Measurements from ENCODE around the gene SMKR1. TPM values are rescaled to one million over a fixed set of nuclear protein-coding genes. Genes with fewer than 3 reads are reported as not detected.

SMKR1 gene
- polyA plus RNA-seq, 2 of the 4 experiments (the other 2 are of a cell fraction), result 12.2 to 13.6 TPM

GRCh38 chr7:129503725-129504124 lies 1.4 kb downstream of the SMKR1 start:
- H3K4me1 ChIP-seq, result peaks cover 5% of the 10 kb centered on the region; the same call in 1 of the 3 replicates
- DNase-seq (ENCODE audit: low read depth in 1 of 2, low spot score in 1 of 2) (no peak), FAIRE-seq (no peak), ATAC-seq (no peak)
- ChIA-PET POLR2A (interaction anchor here (0.8 kb wide), 1 partner anchor 21 kb away, joined by 4 read pairs; no protein-coding TSS in a partner anchor), CTCF (interaction anchor here (0.6 to 1.7 kb wide), 6 partner anchors 37 to 285 kb away, joined by 3 to 6 read pairs (median 4); no protein-coding TSS in a partner anchor)
- H3K27ac ChIP-seq, result no peak overlapping the region
- H3K4me3 ChIP-seq, result no peak overlapping the region
- no peak for TF ChIP-seq NFE2L2 (conservative IDR thresholded peaks at IDR 0.05; ENCODE audit: low read length)
- no peak for TF ChIP-seq POLR2A (IDR thresholded peaks at IDR 0.05; ENCODE audit: low read length)
- TF ChIP-seq, protein P1, sequence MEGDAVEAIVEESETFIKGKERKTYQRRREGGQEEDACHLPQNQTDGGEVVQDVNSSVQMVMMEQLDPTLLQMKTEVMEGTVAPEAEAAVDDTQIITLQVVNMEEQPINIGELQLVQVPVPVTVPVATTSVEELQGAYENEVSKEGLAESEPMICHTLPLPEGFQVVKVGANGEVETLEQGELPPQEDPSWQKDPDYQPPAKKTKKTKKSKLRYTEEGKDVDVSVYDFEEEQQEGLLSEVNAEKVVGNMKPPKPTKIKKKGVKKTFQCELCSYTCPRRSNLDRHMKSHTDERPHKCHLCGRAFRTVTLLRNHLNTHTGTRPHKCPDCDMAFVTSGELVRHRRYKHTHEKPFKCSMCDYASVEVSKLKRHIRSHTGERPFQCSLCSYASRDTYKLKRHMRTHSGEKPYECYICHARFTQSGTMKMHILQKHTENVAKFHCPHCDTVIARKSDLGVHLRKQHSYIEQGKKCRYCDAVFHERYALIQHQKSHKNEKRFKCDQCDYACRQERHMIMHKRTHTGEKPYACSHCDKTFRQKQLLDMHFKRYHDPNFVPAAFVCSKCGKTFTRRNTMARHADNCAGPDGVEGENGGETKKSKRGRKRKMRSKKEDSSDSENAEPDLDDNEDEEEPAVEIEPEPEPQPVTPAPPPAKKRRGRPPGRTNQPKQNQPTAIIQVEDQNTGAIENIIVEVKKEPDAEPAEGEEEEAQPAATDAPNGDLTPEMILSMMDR (IDR thresholded peaks at IDR 0.05), result no peak
- WGBS (ENCODE audit: missing lambda C conversion rate), result 97% methylated on average over 7 of the region's 8 CpGs
- H3K4me2 ChIP-seq, result no peak overlapping the region
- no peaks in the 10 kb centered on the region for H3K9me3 ChIP-seq

DNA sequence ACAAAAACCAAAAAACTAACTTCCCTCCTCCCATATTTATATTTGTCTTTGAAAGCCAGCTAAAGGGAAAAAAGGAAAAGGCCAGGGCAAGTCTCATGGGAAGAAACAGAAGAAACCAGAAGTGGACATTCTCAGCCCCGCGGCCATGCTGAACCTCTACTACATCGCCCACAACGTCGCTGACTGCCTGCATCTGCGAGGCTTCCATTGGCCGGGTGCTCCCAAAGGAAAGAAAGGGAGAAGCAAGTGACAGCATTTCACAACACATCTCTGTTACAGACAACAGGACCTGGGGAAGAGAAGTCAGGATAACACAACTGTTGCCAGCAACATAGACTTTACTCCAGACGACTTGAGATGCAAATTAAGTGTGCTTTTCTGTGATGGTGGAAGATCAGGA lies 9.9 kb downstream of the SMKR1 start:
- POLR2A ChIA-PET, result no interaction called here
- 72% methylated on average over 8 of the region's 8 CpGs for WGBS (ENCODE audit: missing lambda C conversion rate)
- no peaks in the 10 kb centered on the region for H3K4me1 ChIP-seq
- H3K9me3 ChIP-seq, result no peaks in the 10 kb centered on the region
- no peak for FAIRE-seq
- ATAC-seq, result no peak
- no peak overlapping the region for H3K4me2 ChIP-seq
- no peak overlapping the region for H3K4me3 ChIP-seq
- CTCF ChIA-PET, result interaction anchor here (1.0 to 1.2 kb wide), 2 partner anchors 15 to 133 kb away, joined by 3 read pairs; no protein-coding TSS in a partner anchor
- TF ChIP-seq RAD21 (conservative IDR thresholded peaks at IDR 0.05 in 1 of 2, IDR thresholded peaks at IDR 0.05 in 1 of 2) (no peak), ZC3H11A (IDR thresholded peaks at IDR 0.05) (no peak)
- no peak for DNase-seq (ENCODE audit: low read depth in 1 of 2, low spot score in 1 of 2)
- no peak overlapping the region for H3K27ac ChIP-seq

DNA sequence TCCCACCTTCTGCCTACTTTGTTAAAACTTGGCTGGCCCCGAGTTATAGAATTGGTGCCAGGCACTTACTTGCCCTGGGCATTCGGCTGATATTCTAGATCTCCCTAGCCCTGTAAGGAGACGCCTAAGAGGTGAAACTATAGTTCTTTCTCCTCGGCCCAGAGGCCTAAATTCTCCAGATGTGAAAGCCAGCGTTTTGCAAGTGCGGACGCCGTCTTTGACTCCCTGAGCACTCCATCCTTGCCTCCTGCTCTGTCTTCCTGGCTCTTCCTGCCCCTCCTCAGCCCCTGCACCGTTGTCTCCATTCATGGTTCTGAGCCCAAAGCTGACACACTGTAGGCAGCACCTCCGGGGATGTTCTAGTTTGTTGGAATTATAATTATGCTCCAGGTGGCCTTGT lies 11.2 kb downstream of the SMKR1 start:
- WGBS (ENCODE audit: missing lambda C conversion rate), result 81% methylated on average over 10 of the region's 10 CpGs
- peak in 1 of 2 experiments; percentile 39; a peak in 1 of 6 replicates for ATAC-seq
- H3K27ac ChIP-seq, result no peak overlapping the region
- no peak overlapping the region for H3K4me2 ChIP-seq
- FAIRE-seq, result no peak
- CTCF ChIA-PET, result interaction anchor here (1.2 to 1.3 kb wide), 2 partner anchors 13 to 130 kb away, joined by 3 to 5 read pairs; no protein-coding TSS in a partner anchor
- no peaks in the 10 kb centered on the region for H3K9me3 ChIP-seq
- POLR2A ChIA-PET, result no interaction called here
- no peak overlapping the region for H3K4me3 ChIP-seq
- TF ChIP-seq CEBPB (IDR thresholded peaks at IDR 0.05), result no peak
- TF ChIP-seq, protein P2, sequence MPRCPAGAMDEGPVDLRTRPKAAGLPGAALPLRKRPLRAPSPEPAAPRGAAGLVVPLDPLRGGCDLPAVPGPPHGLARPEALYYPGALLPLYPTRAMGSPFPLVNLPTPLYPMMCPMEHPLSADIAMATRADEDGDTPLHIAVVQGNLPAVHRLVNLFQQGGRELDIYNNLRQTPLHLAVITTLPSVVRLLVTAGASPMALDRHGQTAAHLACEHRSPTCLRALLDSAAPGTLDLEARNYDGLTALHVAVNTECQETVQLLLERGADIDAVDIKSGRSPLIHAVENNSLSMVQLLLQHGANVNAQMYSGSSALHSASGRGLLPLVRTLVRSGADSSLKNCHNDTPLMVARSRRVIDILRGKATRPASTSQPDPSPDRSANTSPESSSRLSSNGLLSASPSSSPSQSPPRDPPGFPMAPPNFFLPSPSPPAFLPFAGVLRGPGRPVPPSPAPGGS (IDR thresholded peaks at IDR 0.05), result no peak
- TF ChIP-seq HEYL (CRISPR knock-in tag; IDR thresholded peaks at IDR 0.05), result no peak
- TF ChIP-seq, protein P3, sequence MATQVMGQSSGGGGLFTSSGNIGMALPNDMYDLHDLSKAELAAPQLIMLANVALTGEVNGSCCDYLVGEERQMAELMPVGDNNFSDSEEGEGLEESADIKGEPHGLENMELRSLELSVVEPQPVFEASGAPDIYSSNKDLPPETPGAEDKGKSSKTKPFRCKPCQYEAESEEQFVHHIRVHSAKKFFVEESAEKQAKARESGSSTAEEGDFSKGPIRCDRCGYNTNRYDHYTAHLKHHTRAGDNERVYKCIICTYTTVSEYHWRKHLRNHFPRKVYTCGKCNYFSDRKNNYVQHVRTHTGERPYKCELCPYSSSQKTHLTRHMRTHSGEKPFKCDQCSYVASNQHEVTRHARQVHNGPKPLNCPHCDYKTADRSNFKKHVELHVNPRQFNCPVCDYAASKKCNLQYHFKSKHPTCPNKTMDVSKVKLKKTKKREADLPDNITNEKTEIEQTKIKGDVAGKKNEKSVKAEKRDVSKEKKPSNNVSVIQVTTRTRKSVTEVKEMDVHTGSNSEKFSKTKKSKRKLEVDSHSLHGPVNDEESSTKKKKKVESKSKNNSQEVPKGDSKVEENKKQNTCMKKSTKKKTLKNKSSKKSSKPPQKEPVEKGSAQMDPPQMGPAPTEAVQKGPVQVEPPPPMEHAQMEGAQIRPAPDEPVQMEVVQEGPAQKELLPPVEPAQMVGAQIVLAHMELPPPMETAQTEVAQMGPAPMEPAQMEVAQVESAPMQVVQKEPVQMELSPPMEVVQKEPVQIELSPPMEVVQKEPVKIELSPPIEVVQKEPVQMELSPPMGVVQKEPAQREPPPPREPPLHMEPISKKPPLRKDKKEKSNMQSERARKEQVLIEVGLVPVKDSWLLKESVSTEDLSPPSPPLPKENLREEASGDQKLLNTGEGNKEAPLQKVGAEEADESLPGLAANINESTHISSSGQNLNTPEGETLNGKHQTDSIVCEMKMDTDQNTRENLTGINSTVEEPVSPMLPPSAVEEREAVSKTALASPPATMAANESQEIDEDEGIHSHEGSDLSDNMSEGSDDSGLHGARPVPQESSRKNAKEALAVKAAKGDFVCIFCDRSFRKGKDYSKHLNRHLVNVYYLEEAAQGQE (IDR thresholded peaks at IDR 0.05), result no peak
- no peak for TF ChIP-seq EHF (CRISPR knock-in tag; IDR thresholded peaks at IDR 0.05)
- TF ChIP-seq NR3C1 (IDR thresholded peaks at IDR 0.05), result no peak
- no peak for TF ChIP-seq NFE2L2 (conservative IDR thresholded peaks at IDR 0.05; ENCODE audit: low read length)
- TF ChIP-seq FOSL2 (IDR thresholded peaks at IDR 0.05), result no peak
- TF ChIP-seq FOSL2 (CRISPR knock-in tag; IDR thresholded peaks at IDR 0.05), result no peak
- DNase-seq (ENCODE audit: low read depth in 1 of 2, low spot score in 1 of 2), result no peak
- H3K4me1 ChIP-seq, result no peaks in the 10 kb centered on the region

DNA sequence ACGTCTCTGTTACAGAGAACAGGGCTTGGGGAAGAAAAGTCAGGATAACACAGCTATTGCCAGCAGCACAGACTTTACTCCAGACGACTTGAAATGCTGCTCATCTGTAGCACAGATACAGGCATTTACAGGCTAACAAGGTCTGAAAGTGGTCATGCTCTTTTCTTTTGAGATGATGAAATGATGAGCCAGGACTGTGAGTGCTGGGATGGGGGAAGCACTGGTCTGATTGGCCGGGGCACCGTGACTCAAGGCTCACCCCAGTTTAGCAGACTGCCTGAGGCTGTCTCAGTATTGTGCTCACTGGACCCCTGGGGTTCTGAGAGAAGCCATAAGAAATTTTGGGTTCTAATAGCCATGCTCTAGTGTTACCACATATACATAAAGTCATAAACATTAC lies 12.4 kb downstream of the SMKR1 start:
- TF ChIP-seq HMGXB4 (CRISPR knock-in tag; IDR thresholded peaks at IDR 0.05; ENCODE audit: borderline replicate concordance) (no peak), RNF2 (IDR thresholded peaks at IDR 0.05; ENCODE audit: borderline replicate concordance, low read depth) (no peak)
- TF ChIP-seq, protein P4, sequence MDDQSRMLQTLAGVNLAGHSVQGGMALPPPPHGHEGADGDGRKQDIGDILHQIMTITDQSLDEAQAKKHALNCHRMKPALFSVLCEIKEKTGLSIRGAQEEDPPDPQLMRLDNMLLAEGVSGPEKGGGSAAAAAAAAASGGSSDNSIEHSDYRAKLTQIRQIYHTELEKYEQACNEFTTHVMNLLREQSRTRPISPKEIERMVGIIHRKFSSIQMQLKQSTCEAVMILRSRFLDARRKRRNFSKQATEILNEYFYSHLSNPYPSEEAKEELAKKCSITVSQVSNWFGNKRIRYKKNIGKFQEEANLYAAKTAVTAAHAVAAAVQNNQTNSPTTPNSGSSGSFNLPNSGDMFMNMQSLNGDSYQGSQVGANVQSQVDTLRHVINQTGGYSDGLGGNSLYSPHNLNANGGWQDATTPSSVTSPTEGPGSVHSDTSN (IDR thresholded peaks at IDR 0.05), result no peak
- Histone ChIP-seq H3K4me1 (no peaks in the 10 kb centered on the region), H3K4me2 (no peak overlapping the region), H3K27ac (no peak overlapping the region), H3K4me3 (no peak overlapping the region), H3K9me3 (no peaks in the 10 kb centered on the region)
- ChIA-PET CTCF (interaction anchor here (1.3 kb wide), 1 partner anchor 129 kb away, joined by 5 read pairs; no protein-coding TSS in a partner anchor), POLR2A (no interaction called here)
- DNase-seq (ENCODE audit: low read depth in 1 of 2, low spot score in 1 of 2) (no peak), ATAC-seq (peak; percentile 41 to 50; a peak in 3 of 6 replicates), FAIRE-seq (no peak)
- WGBS (ENCODE audit: missing lambda C conversion rate), result 51% methylated on average over 4 of the region's 4 CpGs
